ENCODE results near the gene KRT20.

KRT20 gene

DNA sequence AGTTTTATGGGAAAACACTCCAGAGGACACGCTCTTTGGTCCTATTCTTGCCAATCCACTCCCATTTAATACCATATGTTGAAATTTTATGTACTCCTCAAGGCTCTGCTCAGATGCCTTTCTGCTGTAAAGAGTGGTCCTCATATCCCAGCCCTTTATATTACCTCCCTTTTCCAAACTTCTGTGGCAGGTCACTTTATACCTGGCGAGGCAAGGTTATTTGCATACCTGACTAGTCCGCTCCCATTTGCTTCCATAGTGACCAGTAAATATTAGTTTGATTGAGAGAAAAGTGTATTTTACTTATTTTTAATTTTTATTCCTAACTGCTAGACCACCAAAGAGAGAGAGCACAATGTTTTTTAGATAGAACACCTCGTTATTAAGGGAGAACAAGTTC is 35.3 kb downstream of the KRT20 start:
- no peak for DNase-seq

DNA sequence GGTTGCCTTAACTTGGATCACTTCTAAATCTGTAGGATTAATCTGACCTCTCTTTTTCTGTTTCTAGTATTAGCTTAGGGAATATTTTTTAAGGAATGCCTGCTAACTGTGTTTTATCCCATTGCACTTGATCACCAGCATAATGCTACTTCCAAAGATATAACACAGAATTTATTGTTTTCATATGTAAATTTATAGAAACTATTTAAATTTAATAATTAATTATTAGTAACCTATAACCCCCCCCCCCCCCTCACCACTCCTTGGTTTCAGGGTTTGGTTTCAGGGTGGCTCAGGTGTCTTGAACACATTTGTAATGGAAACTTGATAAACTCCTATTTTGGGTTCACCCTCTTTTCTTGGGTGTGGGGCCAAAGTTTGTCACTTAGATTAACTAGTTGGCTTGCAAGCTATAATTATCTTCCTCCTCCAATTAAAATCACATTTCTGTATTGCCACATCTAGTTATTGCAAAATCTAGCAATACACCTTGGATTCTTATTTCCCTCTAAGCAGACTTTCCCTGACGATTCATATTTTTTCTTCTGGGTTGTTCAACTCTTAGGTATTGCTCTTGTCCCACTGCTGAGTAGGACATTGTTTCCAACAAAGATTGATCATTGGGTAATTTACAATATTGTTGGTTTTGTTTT is 36.3 kb downstream of the KRT20 start:
- DNase-seq = no peak

DNA sequence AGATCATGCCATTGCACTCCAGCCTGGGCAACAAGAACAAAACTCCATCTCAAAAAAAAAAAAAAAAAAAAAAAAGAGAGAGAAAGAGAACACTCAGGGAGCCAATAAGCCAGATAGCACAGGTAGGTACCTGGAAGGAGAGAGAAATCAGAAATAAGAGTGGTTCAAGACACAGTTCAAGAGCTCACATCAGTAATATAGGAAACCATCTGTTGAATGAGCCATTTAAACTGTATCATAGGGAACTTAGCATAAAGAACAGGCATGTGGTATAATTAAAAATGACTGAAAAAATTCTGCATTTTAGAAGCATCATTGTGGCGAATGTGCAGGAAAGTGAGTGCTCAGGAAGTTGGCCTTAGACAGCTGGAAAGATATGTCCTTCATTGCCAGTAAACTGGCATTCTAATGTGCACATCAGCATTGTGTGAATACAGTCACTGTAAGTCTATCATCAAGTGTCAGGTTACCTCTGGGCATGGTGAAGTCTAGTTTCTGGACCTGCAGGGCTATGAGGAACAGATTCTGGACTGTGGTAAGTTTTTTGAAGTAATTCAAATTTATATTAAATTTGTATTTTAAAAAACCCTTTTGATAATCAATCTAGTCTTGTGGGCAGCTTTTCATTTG is 38.4 kb downstream of the KRT20 start:
- no peak for DNase-seq

DNA sequence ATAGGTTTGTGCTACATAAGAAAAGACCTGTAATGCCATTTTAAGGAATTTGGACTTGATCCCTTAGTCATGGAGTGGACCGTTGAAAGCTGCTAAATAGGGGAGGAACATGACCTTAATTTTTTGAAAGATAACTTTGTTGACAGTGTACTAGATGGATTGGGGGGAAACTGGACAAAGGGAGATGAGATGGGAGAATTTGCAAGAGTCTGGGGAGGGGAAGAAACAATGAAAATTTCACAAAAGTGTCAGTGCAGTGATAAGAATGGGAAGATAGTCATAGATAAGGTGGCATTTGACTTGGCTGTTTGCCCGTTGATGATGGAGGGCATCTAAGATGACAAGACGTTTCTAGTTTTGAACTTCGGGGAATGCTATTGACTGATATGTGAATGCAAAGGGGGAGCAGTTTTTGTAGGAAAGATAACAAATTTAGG is 40.4 kb downstream of the KRT20 start:
- DNase-seq = no peak

DNA sequence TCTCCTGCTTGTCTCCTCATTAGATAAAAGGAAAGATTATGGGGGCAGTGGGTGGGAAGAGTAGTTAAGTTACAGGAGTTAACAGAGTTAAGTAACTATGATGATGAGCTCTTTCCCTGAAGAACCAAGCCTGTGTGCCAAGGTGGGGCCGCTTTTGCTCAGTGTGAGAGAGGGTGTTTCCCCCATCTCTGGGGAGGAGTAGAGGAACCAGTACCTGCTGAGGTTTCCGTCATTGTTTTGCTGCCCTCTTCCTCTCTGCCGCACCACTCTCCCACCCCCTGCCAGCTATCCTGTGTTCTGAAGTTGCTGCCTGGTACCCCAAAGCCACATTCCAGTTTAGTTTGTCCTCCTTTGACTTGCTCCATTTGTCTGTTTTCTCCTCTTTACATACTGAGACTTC is 41.8 kb downstream of the KRT20 start:
- DNase-seq = no peak

DNA sequence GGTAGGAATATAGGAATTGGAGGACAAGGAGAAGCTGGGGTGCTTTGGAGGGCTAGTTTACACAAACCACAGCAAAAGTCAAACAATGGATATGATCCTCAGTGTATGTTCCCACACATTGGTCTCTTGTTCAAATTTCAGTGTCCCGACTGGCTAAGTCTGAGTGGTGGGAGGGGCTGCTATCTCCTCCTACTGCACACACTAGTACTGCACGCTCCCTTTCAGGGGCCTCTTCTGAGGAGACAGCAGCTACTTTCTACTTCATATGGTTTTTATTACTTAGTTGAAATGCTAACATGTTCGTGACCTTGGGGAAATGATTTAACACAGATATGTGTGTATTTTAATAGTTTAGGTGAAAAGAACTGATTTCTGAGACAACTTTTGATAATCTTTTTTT is 43.8 kb downstream of the KRT20 start:
- no peak for DNase-seq

DNA sequence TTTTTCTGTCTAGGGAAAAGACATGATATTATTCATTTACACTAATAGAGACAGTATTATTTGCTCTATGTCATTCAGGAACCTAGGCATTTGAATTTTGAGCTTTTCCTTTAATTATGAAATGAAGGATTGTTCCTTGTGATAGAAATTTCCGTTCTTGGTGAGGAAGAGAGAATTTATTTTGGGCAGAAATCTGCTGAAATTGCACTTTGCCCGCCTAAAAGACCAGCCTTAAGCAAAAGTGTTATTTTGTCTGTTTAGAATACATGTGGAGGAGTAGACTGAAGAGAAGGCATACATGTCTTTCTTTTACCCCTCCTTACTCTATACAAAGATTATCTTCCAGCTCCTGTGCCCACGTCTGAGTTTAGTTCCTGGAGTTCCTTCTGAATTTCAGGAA is 45.8 kb downstream of the KRT20 start:
- DNase-seq = no peak

DNA sequence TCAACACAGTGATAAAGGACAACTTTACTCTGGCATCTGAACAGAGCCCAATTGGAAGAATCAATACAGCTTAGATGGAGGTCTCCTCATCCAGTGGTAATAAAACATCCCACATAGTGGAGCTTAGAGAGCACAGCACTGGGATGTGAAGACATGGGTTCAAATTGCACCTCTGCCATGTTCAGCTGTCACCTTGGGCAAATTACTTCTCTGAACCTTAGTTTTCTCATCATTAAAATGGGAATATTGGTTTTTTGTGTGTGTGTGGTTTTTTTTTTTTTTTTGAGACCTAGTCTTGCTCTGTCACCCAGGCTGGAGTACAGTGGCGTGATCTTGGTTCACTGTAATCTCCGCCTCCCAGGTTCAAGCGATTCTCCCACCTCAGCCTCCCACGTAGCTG is 49.0 kb downstream of the KRT20 start:
- no peak for DNase-seq

DNA sequence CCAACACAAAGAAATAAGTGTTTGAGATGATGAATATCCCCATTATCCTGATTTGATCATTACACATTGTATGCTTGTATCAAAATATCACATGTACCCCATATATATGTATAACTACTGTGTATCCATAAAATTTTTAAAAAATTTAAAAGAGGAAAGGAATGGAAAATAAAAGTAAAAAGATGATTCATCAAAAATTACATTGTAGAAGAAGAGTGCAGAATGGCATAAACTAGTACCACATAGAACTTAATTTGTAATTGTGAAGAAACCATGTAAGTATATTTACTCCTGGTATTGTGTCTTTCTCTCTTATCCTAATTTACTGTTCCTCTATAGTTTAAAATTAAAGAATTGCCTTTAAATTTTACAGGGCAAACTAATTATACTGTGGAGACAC is 51.2 kb downstream of the KRT20 start:
- no peak for DNase-seq

DNA sequence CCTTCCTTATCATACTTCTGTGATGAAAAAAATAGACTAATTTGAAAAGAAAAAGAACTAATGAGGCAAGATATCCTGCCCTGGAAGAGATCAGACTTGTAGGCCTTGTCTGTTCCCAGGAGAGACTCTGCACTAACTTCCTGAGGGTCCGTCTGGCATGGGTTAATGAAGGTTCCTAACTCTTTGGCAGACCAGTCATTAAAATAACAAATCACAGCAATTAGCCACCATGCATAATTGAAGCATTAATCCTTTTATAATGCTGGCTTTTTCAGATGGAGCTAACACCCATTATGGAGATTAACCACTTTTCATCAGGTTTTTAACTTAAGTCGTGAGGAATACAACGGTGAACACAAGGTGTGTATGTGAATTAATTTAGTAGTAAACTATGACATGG is 52.2 kb downstream of the KRT20 start:
- no peak for DNase-seq

DNA sequence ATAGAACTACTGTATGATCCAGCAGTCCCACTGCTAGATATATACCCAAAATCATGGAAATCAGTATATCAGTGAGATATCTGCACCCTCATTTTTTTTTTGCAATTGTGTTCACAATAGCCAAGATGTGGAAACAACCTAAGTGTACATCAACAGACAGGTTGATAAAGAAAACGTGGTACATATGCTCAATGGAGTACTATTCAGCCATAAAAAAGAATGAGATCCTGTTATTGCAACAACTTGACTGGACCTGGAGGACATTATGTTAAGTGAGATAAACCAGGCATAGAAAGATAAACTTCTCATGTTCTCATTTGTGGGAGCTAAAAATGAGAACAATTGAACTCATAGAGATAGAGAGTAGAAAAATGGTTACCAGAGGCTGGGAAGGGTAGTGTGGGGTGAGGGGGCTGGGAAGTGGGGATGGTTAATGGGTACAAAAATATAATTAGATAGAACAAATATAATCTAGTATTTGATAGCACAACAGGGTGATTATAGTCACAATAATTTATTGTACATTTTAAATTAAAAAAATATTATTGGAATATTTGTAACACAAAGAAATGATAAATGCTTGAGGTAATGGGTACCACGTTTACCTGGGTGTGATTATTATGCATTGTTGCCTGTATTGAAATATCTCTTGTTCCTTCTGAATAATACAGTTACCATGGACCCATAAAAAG is 54.8 kb downstream of the KRT20 start:
- DNase-seq = no peak

DNA sequence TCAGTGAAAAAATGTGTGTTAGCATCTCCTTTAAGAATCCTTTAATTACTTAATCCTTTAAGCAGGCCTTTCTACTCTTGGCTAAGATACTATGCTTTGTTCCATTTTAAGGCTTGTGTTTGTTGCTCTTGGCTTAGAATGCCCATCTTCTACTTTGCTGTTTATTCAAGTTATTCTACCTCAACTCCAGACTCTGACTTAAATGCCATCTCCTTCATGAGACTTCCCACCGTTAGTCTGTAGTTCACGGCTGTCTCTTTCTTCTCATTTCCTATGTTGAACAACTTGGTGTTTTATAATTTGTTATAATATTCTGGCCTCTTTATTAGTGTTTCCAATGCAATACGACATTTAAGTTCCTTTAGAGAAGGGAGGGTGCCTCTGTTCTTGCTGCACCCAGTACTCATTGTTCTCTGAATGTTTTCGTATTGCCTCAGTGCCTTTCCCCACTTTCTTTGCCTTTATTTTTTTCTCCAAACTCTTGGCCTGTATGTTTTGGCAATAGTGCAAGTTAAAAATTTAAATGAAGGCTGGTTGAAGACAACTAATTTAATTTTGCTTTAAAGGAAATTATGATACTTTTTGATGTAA is 56.5 kb downstream of the KRT20 start:
- DNase-seq = no peak

DNA sequence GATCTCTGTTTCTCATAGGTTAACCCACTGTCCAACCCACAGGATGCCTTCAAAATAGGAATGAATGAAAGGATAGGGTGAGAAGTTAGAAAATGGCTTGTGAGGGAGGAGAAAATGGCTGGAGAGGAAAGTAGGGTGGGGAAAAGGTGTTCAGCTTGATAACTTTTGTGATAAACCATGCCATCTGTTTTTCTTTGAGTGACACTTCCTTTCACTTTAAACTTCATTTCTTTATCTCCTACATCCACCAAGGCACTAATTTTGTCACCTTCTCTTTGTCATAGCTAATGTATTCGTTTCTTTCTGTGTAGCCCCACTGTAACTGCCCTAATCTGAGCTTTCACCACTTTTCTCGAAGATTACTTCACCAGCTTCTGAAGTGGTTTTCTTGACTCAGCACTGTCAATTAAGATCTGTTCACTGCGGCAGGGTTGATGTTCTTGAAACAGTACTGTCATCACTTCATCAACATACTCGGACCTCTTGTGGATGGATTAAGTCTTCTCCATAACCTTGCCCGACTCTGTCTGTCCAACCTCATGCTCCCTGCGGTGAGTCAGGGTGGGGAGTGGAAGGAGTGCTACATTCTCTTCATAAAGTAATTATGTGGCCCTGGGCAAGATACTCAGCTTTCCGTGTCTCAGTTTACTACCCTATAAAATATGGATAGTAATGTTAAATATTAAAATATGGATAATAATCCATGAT is 57.1 kb downstream of the KRT20 start:
- no peak for DNase-seq
